Transverse colon (tissue), 4 donors: ENCODE results near the gene ETFB.

Experiments
- CTCF ChIP-seq, 5 experiments: fragments of 200-600 bp in 3 of 5; fragments of 450-650 bp in 2 of 5; sonication (generic) in 3 of 5; IDR thresholded peaks; 1 replicate in 2 of 5; 2 replicates in 3 of 5; pipeline ENCODE4 v1.5.1; 2016 to 2017; ENCODE audit warnings: antibody characterized with exemption in 5 of 5, inconsistent platforms in 3 of 5, mild to moderate bottlenecking in 2 of 5, moderate library complexity in 1 of 5
- POLR2A ChIP-seq: fragments of 450-650 bp; IDR thresholded peaks from one replicate; pipeline ENCODE4 v1.6.1; 2016; ENCODE audit warnings: antibody characterized with exemption, mild to moderate bottlenecking, moderate library complexity
- POLR2AphosphoS5 ChIP-seq, 3 donors: sonication (generic); formaldehyde crosslinking; IDR thresholded peaks; one replicate each; pipeline ENCODE4 v1.6.1; 2016; ENCODE audit warnings: antibody characterized with exemption in 3 of 3

- no peak for TF ChIP-seq CTCF (IDR thresholded peaks at IDR 0.05)
- TF ChIP-seq POLR2A: no peak
- TF ChIP-seq POLR2AphosphoS5 (IDR thresholded peaks at IDR 0.05): no peak
Observed at GRCh38 chr19:51301266-51301665, 64.9 kb downstream of the ETFB start.
